ENCODE data around the gene DBN1. TPM values are rescaled to one million over a fixed set of nuclear protein-coding genes. Genes with fewer than 3 reads are reported as not detected.
A peak's percentile ranks its signal among the peaks of the same experiment; 100 is the strongest.

The DBN1 gene
- total and polyA plus RNA-seq, 2 donors (not counting 1 experiment from before 2014, with no cell fraction given) = 96.4 to 138 TPM

- H2AFZ ChIP-seq (ENCODE audit: low read length) = no peak overlapping the region
- no peak overlapping the region for H3K4me2 ChIP-seq (ENCODE audit: extremely low read depth, insufficient read depth, low read length)
- no peak overlapping the region for H3K27ac ChIP-seq (ENCODE audit: insufficient read depth, low read length)
- H3K79me2 ChIP-seq (ENCODE audit: control insufficient read depth, insufficient read depth, low read length) = no peaks in the 10 kb centered on the region
- peaks cover 4% of the 10 kb centered on the region for H3K4me1 ChIP-seq (ENCODE audit: control insufficient read depth, extremely low read depth, insufficient read depth, low read length)
- no peak overlapping the region for H3K9ac ChIP-seq (ENCODE audit: insufficient read depth, low read length)
- H3K27me3 ChIP-seq (ENCODE audit: control insufficient read depth, insufficient read depth, low read length) = no peaks in the 10 kb centered on the region
- H4K20me1 ChIP-seq (ENCODE audit: control insufficient read depth, extremely low read depth, insufficient read depth, low read length) = no peaks in the 10 kb centered on the region
- no peak for DNase-seq (ENCODE audit: low read depth in 2 of 2)
- H3K9me3 ChIP-seq (ENCODE audit: control insufficient read depth, insufficient read depth, low read depth, low read length) = no peaks in the 10 kb centered on the region
- peaks cover 28% of the 10 kb centered on the region for H3K36me3 ChIP-seq (ENCODE audit: control insufficient read depth, insufficient read depth, low read length)
- TF ChIP-seq CTCF (conservative IDR thresholded peaks at IDR 0.05 in 1 of 2, IDR thresholded peaks at IDR 0.05 in 1 of 2; ENCODE audit: low read depth in 1 of 2, low read length in 2 of 2) (no peak), EZH2 (IDR thresholded peaks at IDR 0.05; ENCODE audit: low read length, missing control alignments) (no peak)
- no peak overlapping the region for H3K4me3 ChIP-seq (replicated peaks in 1 of 4; ENCODE audit: control extremely low read depth in 1 of 4, insufficient read depth in 1 of 4, low read depth in 3 of 4, low read length in 4 of 4)
Measured at GRCh38 chr5:177459819-177460628, 13.4 kb downstream of the DBN1 start.

GRCh38 chr5:177459357-177459756 lies 14.1 kb downstream of the DBN1 start:
- no peaks in the 10 kb centered on the region for H3K79me2 ChIP-seq (ENCODE audit: control insufficient read depth, insufficient read depth, low read length)
- H3K4me2 ChIP-seq (ENCODE audit: extremely low read depth, insufficient read depth, low read length) = no peak overlapping the region
- TF ChIP-seq EZH2 (IDR thresholded peaks at IDR 0.05; ENCODE audit: low read length, missing control alignments) (no peak), CTCF (conservative IDR thresholded peaks at IDR 0.05 in 1 of 2, IDR thresholded peaks at IDR 0.05 in 1 of 2; ENCODE audit: low read depth in 1 of 2, low read length in 2 of 2) (no peak)
- no peak overlapping the region for H3K4me3 ChIP-seq (replicated peaks in 1 of 4; ENCODE audit: control extremely low read depth in 1 of 4, insufficient read depth in 1 of 4, low read depth in 3 of 4, low read length in 4 of 4)
- H2AFZ ChIP-seq (ENCODE audit: low read length) = no peak overlapping the region
- no peak overlapping the region for H3K9ac ChIP-seq (ENCODE audit: insufficient read depth, low read length)
- no peak for DNase-seq (ENCODE audit: low read depth in 2 of 2)
- no peaks in the 10 kb centered on the region for H4K20me1 ChIP-seq (ENCODE audit: control insufficient read depth, extremely low read depth, insufficient read depth, low read length)
- H3K36me3 ChIP-seq (ENCODE audit: control insufficient read depth, insufficient read depth, low read length) = peaks cover 28% of the 10 kb centered on the region
- H3K27ac ChIP-seq (ENCODE audit: insufficient read depth, low read length) = no peak overlapping the region
- H3K27me3 ChIP-seq (ENCODE audit: control insufficient read depth, insufficient read depth, low read length) = no peaks in the 10 kb centered on the region
- H3K9me3 ChIP-seq (ENCODE audit: control insufficient read depth, insufficient read depth, low read depth, low read length) = no peaks in the 10 kb centered on the region
- peaks cover 4% of the 10 kb centered on the region for H3K4me1 ChIP-seq (ENCODE audit: control insufficient read depth, extremely low read depth, insufficient read depth, low read length)

- Histone ChIP-seq H3K79me2 (ENCODE audit: control insufficient read depth, insufficient read depth, low read length) (no peaks in the 10 kb centered on the region), H4K20me1 (ENCODE audit: control insufficient read depth, extremely low read depth, insufficient read depth, low read length) (no peaks in the 10 kb centered on the region)
Measured at GRCh38 chr5:177458912-177459350, 14.5 kb downstream of the DBN1 start.

More at GRCh38 chr5:177458912-177459350, 14.5 kb downstream of the DBN1 start:
- H3K36me3 ChIP-seq (ENCODE audit: control insufficient read depth, insufficient read depth, low read length) = peaks cover 28% of the 10 kb centered on the region
- H3K9me3 ChIP-seq (ENCODE audit: control insufficient read depth, insufficient read depth, low read depth, low read length) = no peaks in the 10 kb centered on the region
- H3K9ac ChIP-seq (ENCODE audit: insufficient read depth, low read length) = no peak overlapping the region
- H3K27ac ChIP-seq (ENCODE audit: insufficient read depth, low read length) = peak overlapping the region; percentile 85
- H3K4me2 ChIP-seq (ENCODE audit: extremely low read depth, insufficient read depth, low read length) = no peak overlapping the region
- TF ChIP-seq EZH2 (IDR thresholded peaks at IDR 0.05; ENCODE audit: low read length, missing control alignments) (no peak), CTCF (conservative IDR thresholded peaks at IDR 0.05 in 1 of 2, IDR thresholded peaks at IDR 0.05 in 1 of 2; ENCODE audit: low read depth in 1 of 2, low read length in 2 of 2) (no peak)
- peak; percentile 26 to 48 for DNase-seq (ENCODE audit: low read depth in 2 of 2)
- H3K27me3 ChIP-seq (ENCODE audit: control insufficient read depth, insufficient read depth, low read length) = no peaks in the 10 kb centered on the region
- no peak overlapping the region for H2AFZ ChIP-seq (ENCODE audit: low read length)
- peaks cover 7% of the 10 kb centered on the region for H3K4me1 ChIP-seq (ENCODE audit: control insufficient read depth, extremely low read depth, insufficient read depth, low read length)
- no peak overlapping the region for H3K4me3 ChIP-seq (replicated peaks in 1 of 4; ENCODE audit: control extremely low read depth in 1 of 4, insufficient read depth in 1 of 4, low read depth in 3 of 4, low read length in 4 of 4)

Measured in fibroblast of lung (primary cell).